G401 (cell line): ENCODE results near the gene NRN1. TPM values are rescaled to one million over a fixed set of nuclear protein-coding genes. Genes with fewer than 3 reads are reported as not detected.
A peak's percentile ranks its signal among the peaks of the same experiment; 100 is the strongest.
"Not testable (repeated sequence)": the region's sequence is repeated elsewhere in the genome, so short reads cannot be mapped to it uniquely, and the experiment has no call there.

Experiments
- DNase-seq: peaks from one replicate; pipeline ENCODE4 v3.0.0-alpha.2; 2015; ENCODE audit warnings: low spot score
- in situ Hi-C: cut with HindIII; loops from 2 replicates; pipeline ENCODE4 v1.10.0; 2016; ENCODE audit warnings: low sequenced_read_pairs, mixed read lengths
- total RNA-seq: library from RNA; depleted of rRNA; stranded (reverse); fragments of >200 nt; shearing (Covaris generic); gene quantifications from 2 replicates; pipeline ENCODE4 v1.2.3, GENCODE V29; 2014; rRNA removed

The NRN1 gene
- not detected in 2 replicates for total RNA-seq

- peak; percentile 92 for DNase-seq
- in situ Hi-C loops: no loop called here
Observed at GRCh38 chr6:6006428-6007365, at the start of gene NRN1. TSS of gene NRN1 (minus strand) at chr6:6006925. CDS start at chr6:6006749, 176 bp downstream.

GRCh38 chr6:6052216-6052615 is 45.5 kb upstream of the NRN1 start:
- DNase-seq: no peak
- in situ Hi-C loops: no loop called here

- in situ Hi-C loops: no loop called here
- no peak for DNase-seq
Observed at GRCh38 chr6:6046716-6047115, 40.0 kb upstream of the NRN1 start.

GRCh38 chr6:6039946-6040509 is 33.3 kb upstream of the NRN1 start:
- DNase-seq: no peak
- in situ Hi-C loops: no loop called here

- in situ Hi-C loops: no loop called here
- no peak for DNase-seq
Observed at GRCh38 chr6:6037179-6037578, 30.5 kb upstream of the NRN1 start.

GRCh38 chr6:6033858-6034257 is 27.1 kb upstream of the NRN1 start:
- in situ Hi-C loops: no loop called here

GRCh38 chr6:6026513-6027205 is 19.9 kb upstream of the NRN1 start:
- no peak for DNase-seq
- in situ Hi-C loops: no loop called here

More at GRCh38 chr6:6033858-6034257, 27.1 kb upstream of the NRN1 start:
- no peak for DNase-seq

GRCh38 chr6:6025736-6026135 is 19.0 kb upstream of the NRN1 start:
- in situ Hi-C loops: no loop called here

GRCh38 chr6:6024220-6024619 is 17.5 kb upstream of the NRN1 start:
- no peak for DNase-seq
- in situ Hi-C loops: no loop called here

More at GRCh38 chr6:6025736-6026135, 19.0 kb upstream of the NRN1 start:
- DNase-seq: no peak

GRCh38 chr6:6022841-6023240 is 16.1 kb upstream of the NRN1 start:
- in situ Hi-C loops, DNase-seq: not testable (repeated sequence)

GRCh38 chr6:6008648-6009421 is 2.1 kb upstream of the NRN1 start:
- in situ Hi-C loops: no loop called here
- peak; percentile 90 for DNase-seq

- no peak for DNase-seq
- in situ Hi-C loops: no loop called here
Observed at GRCh38 chr6:6008089-6008647, 1.4 kb upstream of the NRN1 start.

GRCh38 chr6:6007366-6008088 is 802 bp upstream of the NRN1 start:
- DNase-seq: peak; percentile 77
- in situ Hi-C loops: no loop called here

GRCh38 chr6:6006006-6006427 is 708 bp downstream of the NRN1 start:
- in situ Hi-C loops: no loop called here
- DNase-seq: peak; percentile 41

GRCh38 chr6:6005051-6006005 is 1.4 kb downstream of the NRN1 start:
- in situ Hi-C loops: no loop called here

GRCh38 chr6:6004390-6004995 is 2.2 kb downstream of the NRN1 start:
- in situ Hi-C loops: no loop called here
- peak; percentile 57 for DNase-seq

More at GRCh38 chr6:6005051-6006005, 1.4 kb downstream of the NRN1 start:
- peak; percentile 47 for DNase-seq
